ENCODE data around the gene TMPRSS4.

TMPRSS4 gene

DNA sequence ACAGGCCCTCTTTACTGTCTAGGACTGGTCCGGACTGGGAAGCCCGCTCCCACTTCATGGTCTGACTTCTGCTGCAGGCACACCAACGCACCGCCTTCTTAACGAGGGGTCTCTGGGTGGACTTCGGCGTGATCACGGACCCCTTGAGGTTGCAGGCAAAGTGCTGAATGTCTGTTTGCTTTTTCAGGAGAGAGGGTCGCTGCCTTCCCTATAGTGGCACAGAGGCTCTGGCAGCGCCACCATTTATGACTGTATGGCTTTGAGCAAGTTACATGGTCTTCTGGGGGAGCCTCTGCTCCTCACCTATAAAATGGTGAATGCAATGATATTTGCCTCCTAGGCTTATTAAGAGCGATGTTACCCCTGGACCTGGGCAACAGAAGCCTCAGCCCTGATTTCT lies 77.1 kb downstream of the TMPRSS4 start:
- DNase-seq (ENCODE audit: low read depth in 2 of 2), result no peak

DNA sequence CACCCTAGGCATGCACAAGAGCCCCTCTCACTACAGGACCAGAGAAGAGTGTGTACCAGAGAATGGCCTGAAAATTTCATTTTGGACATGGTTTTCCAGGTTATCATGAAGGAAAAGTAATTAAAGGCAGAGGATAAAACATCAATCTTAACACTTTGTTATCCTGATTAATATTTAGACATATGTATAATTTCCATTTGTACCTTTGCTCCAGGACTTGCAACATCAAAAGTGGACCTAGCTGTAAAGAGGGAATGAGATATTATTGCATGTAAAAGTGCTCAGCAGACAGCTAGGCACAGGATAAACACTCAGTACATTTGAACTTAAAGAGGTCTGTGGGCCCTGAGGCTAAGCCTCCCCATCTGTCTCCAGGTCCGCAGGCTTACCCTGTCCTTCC lies 77.8 kb downstream of the TMPRSS4 start:
- no peak for DNase-seq (ENCODE audit: low read depth in 2 of 2)

DNA sequence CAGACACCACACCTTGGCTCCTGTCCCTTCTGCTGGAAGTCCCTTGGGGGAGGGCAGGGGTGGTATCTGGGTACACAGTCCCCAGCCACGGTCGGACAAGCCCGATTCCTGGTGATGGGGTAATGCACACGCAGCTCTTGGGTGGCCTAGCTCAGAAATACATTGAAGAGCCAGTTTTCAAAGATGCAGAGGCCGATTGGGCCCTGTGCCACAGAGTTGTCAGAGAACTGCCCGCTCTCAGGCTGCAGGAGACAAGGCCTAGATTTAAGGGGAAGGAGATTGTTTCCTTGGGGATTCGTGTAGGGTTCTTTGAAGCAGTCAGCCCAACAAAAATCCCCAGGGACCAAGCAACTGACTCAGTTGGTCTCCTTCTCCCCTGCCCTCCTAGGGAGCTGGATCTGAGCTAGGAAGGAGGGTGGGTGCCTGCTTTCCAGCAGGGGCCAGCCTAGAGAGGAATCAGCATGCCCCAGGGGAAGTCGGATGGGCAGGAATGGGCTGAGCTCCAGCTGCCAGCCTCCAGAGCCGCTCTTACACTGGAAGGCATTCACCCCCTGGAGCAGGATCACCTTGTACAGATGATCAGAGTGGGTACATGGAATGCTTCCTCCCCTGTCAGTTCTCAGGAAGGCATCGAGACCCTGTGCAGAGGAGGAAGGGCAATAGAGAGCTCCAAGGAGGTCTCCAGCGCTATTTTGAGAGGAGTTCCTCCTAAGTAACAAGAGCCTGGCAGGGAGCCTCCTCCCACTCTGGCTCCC lies 79.1 kb downstream of the TMPRSS4 start:
- DNase-seq (ENCODE audit: low read depth in 2 of 2), result no peak

DNA sequence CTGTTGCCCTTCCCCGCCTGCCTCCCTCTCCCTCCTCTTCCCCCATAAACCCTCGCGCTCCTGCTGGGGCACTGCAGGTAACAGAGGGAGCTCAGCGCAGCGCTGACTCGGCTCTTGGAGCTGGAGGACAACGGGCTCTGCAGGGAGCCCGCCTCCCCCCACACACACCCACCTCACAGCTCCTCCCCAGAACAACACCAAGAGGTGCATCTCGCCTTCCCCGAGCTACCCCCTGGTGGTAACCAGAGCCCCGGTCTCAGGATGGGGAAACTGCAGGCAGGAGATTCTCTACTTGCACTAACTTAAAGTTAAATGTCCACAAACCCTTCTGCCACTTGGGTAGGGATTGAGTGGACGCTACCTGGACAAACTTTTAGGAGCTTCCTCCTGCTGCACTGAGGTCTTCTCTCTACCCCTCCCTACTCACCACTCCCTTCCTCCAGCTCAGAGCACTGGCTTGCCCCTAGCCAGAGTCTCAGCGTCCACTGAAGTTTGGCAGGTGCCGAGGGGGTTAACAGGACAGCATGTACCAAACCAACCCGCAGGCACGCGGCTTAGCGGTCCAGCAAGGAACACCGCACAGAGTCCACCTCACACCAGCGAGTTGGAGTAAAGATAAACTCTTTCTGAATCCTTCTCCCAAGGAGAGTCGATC lies 79.8 kb downstream of the TMPRSS4 start:
- DNase-seq (ENCODE audit: low read depth in 2 of 2), result no peak

DNA sequence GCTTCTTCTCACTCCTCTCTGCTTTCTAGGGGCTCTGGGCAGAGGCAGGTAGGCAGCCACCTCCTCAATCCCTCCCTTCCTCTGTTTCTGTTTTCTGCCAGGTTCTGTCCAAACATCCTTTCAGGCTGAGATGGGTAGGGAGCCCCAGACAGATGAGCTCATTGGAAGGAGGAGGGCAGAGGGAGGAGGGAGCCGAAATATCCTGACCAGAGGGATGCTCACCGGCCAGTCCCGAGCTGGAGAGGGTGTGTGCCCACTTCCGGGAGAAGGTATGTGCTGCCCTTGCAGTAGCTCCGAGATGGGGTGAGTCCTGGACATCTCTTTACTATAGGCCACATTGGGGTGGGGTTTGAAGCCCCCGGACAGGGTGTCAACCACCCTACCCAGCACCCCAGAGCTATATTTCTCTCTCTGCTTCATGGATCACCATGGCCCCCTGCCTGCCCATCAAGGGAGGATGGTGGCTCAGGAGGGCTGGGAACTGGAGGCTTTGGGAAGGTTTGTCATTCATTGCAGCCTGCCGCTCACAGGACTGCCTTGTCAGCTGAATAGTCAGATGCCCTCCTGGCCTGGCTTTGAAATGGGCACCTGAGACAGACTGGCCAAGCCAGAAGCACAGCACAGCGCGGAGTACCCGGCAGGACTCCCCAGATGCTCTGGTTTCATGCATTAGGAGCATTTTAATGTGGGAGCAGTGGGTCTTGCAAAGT lies 80.5 kb downstream of the TMPRSS4 start:
- DNase-seq (ENCODE audit: low read depth in 2 of 2), result no peak

DNA sequence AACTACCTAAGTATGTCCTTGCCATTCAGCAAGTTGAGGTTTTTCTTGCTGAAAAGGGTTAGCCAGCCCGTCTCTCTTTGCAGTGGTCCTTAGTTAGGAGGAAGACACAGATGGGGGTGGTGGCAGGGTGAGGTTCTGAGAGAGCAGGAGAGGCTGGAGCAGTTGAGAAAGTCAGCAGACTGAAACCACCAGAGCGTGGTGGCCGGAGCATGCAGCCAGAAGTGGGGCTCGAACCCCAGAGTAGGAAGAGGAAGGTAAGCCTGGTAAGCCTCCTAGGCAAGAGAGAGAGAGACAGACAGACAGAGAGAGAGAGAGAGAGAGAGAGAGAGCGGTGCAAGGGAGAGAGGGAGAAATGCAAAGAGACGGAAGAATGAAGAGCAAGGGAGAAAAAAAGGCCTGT lies 84.9 kb downstream of the TMPRSS4 start:
- no peak for DNase-seq (ENCODE audit: low read depth in 2 of 2)

DNA sequence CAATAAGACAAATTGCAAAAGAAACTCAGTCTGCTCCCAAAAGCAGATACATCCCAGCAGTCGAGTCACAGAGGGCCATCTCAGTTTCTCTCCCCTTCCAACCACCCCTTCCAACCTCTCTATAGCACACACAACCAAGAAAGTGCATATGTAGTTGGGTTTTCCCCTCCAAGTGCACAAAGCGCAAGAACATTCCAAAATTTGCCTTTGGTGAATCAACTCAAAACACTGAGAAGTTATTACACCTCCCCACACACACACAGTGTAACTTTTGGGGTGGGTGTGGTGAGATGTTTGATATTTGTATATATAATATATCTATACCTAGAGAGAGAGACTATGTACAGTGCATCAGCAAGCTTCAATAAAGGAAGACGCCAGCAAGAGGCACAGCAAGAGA lies 86.0 kb downstream of the TMPRSS4 start:
- DNase-seq (ENCODE audit: low read depth in 2 of 2), result no peak

DNA sequence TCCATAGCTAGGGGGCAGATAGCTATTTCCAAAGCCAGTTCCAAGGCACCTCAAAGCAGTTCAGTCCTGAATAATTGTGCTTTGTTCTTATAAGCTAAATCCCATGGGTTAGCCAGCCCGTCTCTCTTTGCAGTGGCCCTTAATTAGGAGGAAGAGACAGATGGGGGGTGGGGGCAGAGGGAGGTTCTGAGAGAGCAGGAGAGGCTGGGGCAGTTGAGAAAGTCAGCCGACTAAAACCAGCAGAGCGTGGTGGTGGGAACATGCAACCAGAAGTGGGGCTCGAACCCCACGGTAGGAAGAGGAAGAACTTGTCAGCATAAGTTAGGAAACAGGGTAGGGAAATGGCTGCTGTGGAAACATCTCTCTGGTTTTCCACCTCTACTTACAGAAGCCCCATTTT lies 86.6 kb downstream of the TMPRSS4 start:
- no peak for DNase-seq (ENCODE audit: low read depth in 2 of 2)

DNA sequence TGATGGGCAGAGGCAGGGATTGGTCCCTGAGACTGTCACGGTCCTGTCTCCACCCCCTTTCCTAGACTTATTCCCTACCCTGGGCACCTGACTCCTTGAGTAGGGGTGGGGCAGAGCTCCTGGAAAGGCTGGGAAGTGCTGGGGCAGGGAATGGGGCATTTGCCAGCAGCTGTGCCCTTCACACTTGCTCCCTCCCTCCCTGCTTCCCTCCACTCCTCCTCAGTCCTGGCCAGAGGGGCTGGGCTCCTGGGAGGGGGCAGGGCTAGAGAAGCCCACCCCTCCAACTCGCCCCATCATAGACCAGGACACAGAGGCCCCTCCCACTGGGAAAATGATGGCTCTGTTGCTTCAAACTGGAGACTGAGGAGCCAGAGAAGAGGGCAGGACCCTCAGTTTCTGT lies 88.0 kb downstream of the TMPRSS4 start:
- no peak for DNase-seq (ENCODE audit: low read depth in 2 of 2)

DNA sequence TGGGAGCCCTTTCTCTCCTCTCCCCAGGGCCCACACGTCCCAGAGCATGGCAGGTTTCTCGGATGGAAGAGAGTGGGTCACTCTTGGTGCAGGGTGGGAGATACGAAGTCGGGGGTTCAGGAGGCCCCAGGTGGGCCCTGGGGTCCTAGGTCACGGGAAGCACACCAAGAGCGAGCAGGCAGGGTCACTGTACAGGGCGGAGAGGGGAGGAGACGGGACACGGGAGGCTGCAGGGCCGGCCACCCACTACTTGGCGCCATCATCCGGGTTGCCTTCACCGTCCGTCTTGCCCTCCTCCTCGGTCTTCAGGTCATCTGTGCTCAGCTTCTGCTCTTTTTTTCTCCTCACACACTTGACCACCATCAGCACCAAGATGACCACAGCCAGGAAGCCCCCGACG lies 89.8 kb downstream of the TMPRSS4 start:
- no peak for DNase-seq (ENCODE audit: low read depth in 2 of 2)

DNA sequence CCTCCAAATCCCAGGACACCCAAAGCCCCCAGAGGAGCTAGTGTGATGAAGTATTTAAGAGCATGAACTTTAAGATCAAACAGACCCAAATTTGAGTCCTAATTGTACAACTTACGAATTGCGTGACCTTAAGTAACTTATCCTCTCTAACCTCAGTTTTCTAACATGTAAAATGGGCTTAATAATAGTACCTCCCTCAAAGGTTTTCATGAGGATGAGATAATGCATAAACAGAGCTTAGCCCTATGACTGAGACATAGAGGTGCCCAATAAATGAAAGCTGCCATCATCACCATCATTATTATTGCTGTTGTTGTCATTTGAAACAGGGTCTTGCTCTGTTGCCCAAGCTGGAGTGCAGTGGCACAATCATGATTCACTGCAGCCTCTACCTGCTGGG lies 90.4 kb downstream of the TMPRSS4 start:
- no peak for DNase-seq (ENCODE audit: low read depth in 2 of 2)

DNA sequence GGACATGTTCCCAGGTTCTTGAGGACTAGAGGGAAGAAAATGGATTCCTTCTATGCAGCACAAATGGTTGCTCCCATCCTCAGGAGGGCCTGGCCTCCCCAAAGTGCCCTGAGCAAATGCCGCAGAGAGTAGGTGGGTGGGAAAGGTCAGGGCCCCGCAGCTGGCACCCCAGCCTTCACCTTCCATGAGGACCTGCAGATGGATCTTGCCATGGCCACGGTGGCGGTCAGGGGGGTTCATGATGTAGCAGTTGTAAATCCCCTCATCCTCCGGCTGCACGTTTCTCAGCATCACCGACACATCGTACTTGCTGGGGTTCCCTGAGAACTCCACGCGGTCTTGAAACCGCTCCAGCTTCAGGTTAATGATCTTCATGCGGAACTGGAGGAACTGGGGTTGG lies 91.0 kb downstream of the TMPRSS4 start:
- DNase-seq (ENCODE audit: low read depth in 2 of 2), result no peak

DNA sequence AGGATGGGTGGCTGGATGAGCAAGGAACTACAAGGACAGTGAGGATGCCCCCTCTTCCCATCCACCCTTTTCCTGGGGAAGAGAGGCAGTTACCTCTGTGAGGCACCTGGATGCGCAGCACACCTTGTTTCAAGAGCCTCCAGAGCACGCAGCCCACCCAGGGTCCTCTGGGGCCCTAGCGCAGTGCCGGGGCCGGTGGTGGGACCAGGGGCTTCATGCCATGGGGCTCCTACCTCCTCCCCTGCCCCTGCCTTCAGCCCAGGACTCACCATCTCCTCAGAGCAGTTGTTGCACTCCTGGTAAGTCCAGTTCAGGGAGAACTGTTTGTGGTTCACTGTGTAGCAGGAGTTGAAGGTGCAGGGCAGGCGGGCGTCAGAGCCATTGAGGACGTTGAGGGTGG lies 91.4 kb downstream of the TMPRSS4 start:
- no peak for DNase-seq (ENCODE audit: low read depth in 2 of 2)

DNA sequence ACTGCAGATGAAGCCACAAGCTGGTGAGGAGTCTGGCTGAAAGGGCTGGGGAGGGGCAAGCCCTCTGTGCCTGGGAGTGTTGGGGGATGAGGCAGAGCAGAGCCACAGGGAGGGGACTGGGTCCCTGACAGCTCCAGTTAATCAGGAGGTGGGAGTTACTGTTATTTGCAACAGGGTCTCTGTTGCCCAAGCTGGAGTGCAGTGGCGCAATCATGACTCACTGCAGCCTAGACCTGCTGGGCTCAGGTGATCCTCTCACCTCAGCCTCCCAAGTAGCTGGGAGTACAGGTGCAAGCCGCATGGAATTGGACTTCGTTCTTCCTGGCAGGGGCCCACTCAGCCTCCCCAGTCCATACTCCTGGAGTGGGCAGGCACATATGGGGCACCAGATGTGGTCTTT lies 91.9 kb downstream of the TMPRSS4 start:
- DNase-seq (ENCODE audit: low read depth in 2 of 2), result no peak

DNA sequence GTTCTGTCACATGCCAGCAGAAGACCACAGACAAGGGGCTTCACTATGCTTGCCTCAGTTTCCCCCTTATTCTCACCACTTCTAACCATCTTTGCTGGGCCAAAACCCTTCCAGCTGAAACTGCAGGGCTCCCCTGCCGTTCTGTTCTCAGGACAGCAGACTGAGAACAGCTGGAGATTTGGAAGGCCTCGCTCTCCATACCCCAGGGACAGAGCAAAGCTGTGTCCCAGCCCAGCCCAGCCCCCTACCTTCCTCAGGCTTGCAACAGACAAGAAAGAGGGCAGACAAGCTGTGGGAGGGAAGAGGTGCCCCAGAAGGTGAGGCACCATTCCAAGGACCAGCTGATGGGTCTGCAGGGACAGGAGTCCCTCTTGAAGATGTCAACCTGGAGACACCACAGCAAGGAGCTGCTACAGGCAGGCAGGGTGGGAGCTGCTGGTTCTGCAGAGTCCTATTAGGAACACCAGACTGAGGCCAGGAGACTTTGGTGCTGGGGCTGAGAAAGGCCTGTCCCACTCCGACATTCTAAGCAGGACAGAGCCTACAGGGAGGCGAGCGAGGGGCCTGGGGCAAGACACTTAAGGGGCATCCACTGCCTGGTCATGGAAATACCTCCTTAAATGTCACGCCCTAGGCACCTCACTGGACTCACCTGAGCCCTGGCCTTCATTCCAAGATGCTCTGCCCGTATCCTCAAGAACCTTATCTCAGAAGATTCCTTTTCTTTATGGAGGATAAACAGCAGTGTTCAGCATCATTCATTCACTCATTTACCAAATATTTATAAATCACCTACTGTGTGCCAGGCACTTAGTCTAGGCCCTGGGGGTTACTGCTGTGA lies 92.6 kb downstream of the TMPRSS4 start:
- DNase-seq (ENCODE audit: low read depth in 2 of 2), result no peak

DNA sequence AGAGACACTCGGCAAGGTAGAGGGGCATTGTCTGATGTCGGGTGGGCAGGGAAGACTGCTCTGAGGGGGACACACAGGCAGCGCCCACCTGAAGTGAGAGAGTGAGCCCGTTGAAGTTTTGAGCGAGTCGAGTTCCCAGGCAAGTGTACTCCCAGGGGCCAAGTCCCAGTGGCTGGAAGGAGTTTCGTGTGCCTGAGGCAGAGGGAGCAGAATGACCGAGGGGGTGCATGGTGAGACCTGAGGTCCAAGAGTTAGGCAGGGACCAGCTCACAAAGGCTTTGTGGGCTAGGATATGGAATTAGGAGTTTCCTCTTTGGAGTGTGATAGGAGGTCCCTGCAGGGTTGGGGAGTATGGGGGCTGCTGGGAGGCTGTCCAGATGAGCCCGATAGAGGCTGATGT lies 93.4 kb downstream of the TMPRSS4 start:
- no peak for DNase-seq (ENCODE audit: low read depth in 2 of 2)

DNA sequence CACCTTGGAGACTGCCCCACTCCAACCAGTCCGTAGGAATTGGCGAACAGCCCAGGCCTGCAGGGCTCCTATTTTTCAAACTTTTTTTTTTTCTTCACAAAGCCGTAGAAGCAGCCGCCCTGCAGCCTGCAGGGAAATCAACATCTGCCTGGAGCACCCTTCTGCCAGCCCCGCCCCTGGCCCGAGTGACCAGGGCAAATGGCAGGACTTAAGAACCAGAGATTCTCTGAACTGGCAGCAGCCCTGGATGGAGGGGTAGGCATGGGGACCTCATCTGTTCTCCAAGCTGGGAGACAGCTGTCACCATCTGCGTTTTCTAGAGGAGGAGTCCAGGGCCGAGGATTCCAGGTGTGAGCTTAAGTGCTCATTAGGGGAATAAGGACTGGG lies 94.0 kb downstream of the TMPRSS4 start:
- DNase-seq (ENCODE audit: low read depth in 2 of 2), result no peak

Data from stimulated activated CD8-positive, alpha-beta memory T cell treated with anti-CD3 and anti-CD28 coated beads, Interleukin-15, amount 100 ng/mL, for 48 hours (primary cell).